ENCODE data around the gene DPYD.

The DPYD gene

DNA sequence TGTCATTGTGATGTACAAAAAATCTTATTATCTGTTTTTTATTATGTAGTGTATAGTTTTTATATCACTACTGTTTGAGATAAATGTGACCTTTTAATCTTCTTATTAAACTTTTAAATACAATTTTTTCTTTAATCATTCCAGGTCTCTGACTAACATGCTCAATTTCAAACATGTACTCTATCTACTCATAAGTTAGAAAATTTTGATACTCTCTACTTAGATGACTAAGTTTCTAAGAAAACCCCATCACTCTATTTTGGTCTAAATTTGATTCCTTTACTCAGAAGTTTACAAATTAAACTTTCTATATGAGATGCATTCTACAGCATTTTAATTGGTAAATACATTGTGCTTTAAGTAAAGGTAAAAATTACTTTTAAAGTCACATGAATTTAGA is 655.2 kb downstream of the DPYD start:
- H3K4me3 ChIP-seq (replicated peaks; ENCODE audit: low read depth, low read length): no peak overlapping the region
- H3K36me3 ChIP-seq (ENCODE audit: control insufficient read depth, insufficient read depth, low read length): no peaks in the 10 kb centered on the region
- TF ChIP-seq, protein P1, sequence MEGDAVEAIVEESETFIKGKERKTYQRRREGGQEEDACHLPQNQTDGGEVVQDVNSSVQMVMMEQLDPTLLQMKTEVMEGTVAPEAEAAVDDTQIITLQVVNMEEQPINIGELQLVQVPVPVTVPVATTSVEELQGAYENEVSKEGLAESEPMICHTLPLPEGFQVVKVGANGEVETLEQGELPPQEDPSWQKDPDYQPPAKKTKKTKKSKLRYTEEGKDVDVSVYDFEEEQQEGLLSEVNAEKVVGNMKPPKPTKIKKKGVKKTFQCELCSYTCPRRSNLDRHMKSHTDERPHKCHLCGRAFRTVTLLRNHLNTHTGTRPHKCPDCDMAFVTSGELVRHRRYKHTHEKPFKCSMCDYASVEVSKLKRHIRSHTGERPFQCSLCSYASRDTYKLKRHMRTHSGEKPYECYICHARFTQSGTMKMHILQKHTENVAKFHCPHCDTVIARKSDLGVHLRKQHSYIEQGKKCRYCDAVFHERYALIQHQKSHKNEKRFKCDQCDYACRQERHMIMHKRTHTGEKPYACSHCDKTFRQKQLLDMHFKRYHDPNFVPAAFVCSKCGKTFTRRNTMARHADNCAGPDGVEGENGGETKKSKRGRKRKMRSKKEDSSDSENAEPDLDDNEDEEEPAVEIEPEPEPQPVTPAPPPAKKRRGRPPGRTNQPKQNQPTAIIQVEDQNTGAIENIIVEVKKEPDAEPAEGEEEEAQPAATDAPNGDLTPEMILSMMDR (IDR thresholded peaks at IDR 0.05; ENCODE audit: insufficient read depth, low read length, poor library complexity, severe bottlenecking): no peak
- no peak for DNase-seq (ENCODE audit: extremely low read depth, insufficient read length)
- H3K27me3 ChIP-seq (replicated peaks; ENCODE audit: control insufficient read depth, insufficient read depth, low read length): no peaks in the 10 kb centered on the region

DNA sequence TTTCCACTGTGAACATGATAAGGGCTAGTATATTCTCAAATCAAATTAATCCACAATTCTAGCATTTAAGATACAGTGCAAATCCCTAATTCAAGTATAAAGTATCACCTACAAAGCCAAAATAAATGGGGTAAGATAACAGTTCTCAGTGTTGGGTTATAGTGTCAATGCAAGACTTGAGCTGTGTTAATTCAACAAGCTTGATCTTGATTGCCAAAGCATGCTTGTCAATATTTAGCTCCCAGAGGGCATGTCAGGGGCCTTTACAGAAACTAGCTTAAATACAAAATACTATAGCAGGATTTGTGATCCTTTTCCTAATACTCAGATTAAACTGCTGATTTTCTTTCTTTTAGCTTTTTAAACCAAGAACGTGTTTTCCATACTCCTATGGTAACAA is 658.0 kb downstream of the DPYD start:
- Histone ChIP-seq H3K27me3 (replicated peaks; ENCODE audit: control insufficient read depth, insufficient read depth, low read length) (no peaks in the 10 kb centered on the region), H3K4me3 (replicated peaks; ENCODE audit: low read depth, low read length) (no peak overlapping the region), H3K36me3 (ENCODE audit: control insufficient read depth, insufficient read depth, low read length) (no peaks in the 10 kb centered on the region)
- no peak for DNase-seq (ENCODE audit: extremely low read depth, insufficient read length)
- TF ChIP-seq, protein P1 (IDR thresholded peaks at IDR 0.05; ENCODE audit: insufficient read depth, low read length, poor library complexity, severe bottlenecking): no peak

DNA sequence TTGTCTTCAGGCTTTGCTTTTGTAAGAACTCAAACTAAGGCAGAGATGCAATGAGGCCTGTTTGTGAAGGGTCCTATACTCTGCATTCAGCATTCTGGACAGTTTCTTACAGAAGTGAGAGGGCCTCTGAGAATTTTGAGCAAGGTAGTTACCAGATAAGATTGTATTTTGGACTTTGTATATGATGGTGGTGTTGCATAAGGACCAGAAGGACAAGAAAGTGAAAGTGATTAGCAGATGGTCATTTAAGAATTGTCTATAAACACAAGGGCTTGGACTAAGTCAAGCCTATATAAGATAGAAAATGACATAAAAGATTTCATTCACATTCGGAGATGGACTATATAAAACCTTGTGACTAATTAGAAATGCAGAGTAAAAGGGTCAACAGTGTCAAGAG is 662.2 kb downstream of the DPYD start:
- no peak for DNase-seq (ENCODE audit: extremely low read depth, insufficient read length)
- TF ChIP-seq, protein P1 (IDR thresholded peaks at IDR 0.05; ENCODE audit: insufficient read depth, low read length, poor library complexity, severe bottlenecking): no peak
- Histone ChIP-seq H3K4me3 (replicated peaks; ENCODE audit: low read depth, low read length) (no peak overlapping the region), H3K27me3 (replicated peaks; ENCODE audit: control insufficient read depth, insufficient read depth, low read length) (no peaks in the 10 kb centered on the region), H3K36me3 (ENCODE audit: control insufficient read depth, insufficient read depth, low read length) (no peaks in the 10 kb centered on the region)

DNA sequence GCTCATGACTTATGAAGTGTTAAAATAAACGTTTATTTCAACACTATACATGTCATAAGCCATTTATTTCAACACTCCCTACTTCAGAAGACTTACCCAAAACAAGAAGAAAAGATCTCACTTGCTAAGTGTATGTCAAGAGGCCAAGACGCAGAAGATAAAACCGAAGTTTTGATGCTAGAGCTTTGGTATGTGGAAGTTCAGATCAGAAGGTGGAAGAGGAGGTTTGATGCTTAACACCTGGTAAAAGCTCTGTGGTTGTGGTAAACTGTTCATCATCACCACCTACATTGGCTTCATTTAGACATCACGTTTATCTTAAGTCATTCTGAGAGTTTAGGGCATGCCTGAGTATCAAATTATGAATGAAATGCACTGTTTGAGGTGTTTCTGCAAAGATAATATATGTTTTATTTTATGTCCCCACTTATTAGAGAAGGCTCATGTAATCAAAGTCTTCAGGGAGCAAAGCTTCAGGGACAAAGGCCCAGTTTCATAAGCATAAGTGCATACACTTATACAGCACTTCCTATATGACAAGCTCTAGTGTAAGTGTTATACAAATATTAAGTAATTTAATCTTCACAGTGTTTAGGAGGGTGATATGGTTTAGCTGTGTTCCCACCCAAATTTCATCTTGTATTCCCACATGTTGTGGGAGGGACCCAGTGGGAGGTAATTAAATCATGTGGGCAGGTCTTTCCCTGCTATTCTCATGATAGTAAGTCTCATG is 665.9 kb downstream of the DPYD start:
- DNase-seq (ENCODE audit: extremely low read depth, insufficient read length): peak; percentile 2
- Histone ChIP-seq H3K4me3 (replicated peaks; ENCODE audit: low read depth, low read length) (no peak overlapping the region), H3K36me3 (ENCODE audit: control insufficient read depth, insufficient read depth, low read length) (no peaks in the 10 kb centered on the region), H3K27me3 (replicated peaks; ENCODE audit: control insufficient read depth, insufficient read depth, low read length) (no peaks in the 10 kb centered on the region)
- TF ChIP-seq, protein P1 (IDR thresholded peaks at IDR 0.05; ENCODE audit: insufficient read depth, low read length, poor library complexity, severe bottlenecking): no peak

DNA sequence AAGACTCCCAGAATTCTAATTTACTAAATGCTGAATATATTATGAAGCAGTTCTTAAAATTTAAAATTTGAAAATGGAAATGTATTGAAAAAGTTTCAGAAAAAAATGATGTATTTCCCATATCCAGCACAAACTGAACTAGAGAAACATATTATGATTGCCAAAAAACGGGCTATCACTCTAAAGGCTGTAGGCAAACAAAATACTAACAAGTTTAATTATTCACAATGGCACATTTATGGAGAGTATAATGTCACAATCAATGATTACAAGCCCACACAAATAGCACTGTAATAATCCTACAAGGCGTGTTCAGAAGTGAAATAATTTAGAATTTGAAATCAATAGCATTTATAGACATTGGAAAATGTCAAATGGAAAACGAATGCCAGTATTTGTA is 667.9 kb downstream of the DPYD start:
- TF ChIP-seq, protein P1 (IDR thresholded peaks at IDR 0.05; ENCODE audit: insufficient read depth, low read length, poor library complexity, severe bottlenecking): no peak
- no peak for DNase-seq (ENCODE audit: extremely low read depth, insufficient read length)

DNA sequence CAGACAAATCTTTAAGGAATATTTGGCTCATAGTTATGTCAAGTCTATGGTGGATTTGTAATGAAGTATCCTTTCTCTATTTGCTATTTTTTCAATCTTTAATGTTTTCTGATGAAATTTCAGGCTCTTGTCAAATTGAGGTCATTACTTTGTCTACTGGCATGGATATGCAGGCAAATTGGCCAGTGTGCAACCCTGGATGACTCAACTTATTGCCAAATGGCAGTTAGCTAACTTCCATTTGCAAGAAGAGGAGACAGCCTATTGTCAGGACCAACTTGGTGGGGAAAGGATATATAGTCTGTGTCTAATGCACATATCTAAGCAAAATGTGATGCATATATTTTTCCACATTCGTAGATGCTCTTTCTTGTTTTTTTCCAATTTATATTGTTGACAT is 668.8 kb downstream of the DPYD start:
- no peak for DNase-seq (ENCODE audit: extremely low read depth, insufficient read length)
- TF ChIP-seq, protein P1 (IDR thresholded peaks at IDR 0.05; ENCODE audit: insufficient read depth, low read length, poor library complexity, severe bottlenecking): no peak

More for the DNA sequence above, 667.9 kb downstream of the DPYD start:
- Histone ChIP-seq H3K4me3 (replicated peaks; ENCODE audit: low read depth, low read length) (no peak overlapping the region), H3K27me3 (replicated peaks; ENCODE audit: control insufficient read depth, insufficient read depth, low read length) (no peaks in the 10 kb centered on the region), H3K36me3 (ENCODE audit: control insufficient read depth, insufficient read depth, low read length) (no peaks in the 10 kb centered on the region)

More for the DNA sequence above, 668.8 kb downstream of the DPYD start:
- no peaks in the 10 kb centered on the region for H3K27me3 ChIP-seq (replicated peaks; ENCODE audit: control insufficient read depth, insufficient read depth, low read length)
- H3K4me3 ChIP-seq (replicated peaks; ENCODE audit: low read depth, low read length): no peak overlapping the region
- no peaks in the 10 kb centered on the region for H3K36me3 ChIP-seq (ENCODE audit: control insufficient read depth, insufficient read depth, low read length)
